ENCODE data around the gene TDRKH.

Gene TDRKH

DNA sequence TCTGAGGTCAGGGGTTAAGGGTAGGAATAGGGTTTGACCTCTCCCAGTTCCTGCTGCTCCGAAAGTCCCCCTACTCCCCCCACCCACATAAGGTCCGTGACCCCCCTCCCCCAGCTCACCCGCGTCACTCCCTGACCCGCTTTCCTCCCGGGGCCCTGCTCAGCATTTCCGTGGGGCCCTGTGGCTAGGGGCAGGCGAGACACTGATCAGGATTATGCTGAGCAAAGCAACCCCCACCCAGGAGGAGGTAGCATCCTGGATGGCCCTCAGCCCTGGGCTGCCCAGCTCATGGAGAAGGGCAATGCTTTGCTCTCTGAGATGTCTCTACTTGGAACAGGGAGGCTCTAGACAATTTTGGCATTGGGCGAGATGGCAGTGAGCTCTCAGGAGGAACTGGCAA lies 37.6 kb upstream of the TDRKH start:
- no peaks in the 10 kb centered on the region for H3K36me3 ChIP-seq (ENCODE audit: insufficient read depth)
- H3K27ac ChIP-seq: no peak overlapping the region
- H3K4me2 ChIP-seq: no peak overlapping the region
- TF ChIP-seq, protein P1, sequence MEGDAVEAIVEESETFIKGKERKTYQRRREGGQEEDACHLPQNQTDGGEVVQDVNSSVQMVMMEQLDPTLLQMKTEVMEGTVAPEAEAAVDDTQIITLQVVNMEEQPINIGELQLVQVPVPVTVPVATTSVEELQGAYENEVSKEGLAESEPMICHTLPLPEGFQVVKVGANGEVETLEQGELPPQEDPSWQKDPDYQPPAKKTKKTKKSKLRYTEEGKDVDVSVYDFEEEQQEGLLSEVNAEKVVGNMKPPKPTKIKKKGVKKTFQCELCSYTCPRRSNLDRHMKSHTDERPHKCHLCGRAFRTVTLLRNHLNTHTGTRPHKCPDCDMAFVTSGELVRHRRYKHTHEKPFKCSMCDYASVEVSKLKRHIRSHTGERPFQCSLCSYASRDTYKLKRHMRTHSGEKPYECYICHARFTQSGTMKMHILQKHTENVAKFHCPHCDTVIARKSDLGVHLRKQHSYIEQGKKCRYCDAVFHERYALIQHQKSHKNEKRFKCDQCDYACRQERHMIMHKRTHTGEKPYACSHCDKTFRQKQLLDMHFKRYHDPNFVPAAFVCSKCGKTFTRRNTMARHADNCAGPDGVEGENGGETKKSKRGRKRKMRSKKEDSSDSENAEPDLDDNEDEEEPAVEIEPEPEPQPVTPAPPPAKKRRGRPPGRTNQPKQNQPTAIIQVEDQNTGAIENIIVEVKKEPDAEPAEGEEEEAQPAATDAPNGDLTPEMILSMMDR (conservative IDR thresholded peaks at IDR 0.05; ENCODE audit: low read depth, low read length): no peak
- no peaks in the 10 kb centered on the region for H3K79me2 ChIP-seq (ENCODE audit: insufficient read depth, low read depth)
- no peak overlapping the region for H3K4me3 ChIP-seq (IDR thresholded peaks at IDR 0.05; ENCODE audit: insufficient read depth, low read depth, low read length)
- H4K20me1 ChIP-seq (ENCODE audit: insufficient read depth): no peaks in the 10 kb centered on the region
- peaks cover 14% of the 10 kb centered on the region for H3K4me1 ChIP-seq (ENCODE audit: low read depth, poor library complexity, severe bottlenecking)
- H3K27me3 ChIP-seq (ENCODE audit: insufficient read depth, low read depth): no peaks in the 10 kb centered on the region; the same call in 1 of the 2 replicates
- no peak overlapping the region for H2AFZ ChIP-seq (ENCODE audit: low read depth)
- H3K9ac ChIP-seq: no peak overlapping the region

DNA sequence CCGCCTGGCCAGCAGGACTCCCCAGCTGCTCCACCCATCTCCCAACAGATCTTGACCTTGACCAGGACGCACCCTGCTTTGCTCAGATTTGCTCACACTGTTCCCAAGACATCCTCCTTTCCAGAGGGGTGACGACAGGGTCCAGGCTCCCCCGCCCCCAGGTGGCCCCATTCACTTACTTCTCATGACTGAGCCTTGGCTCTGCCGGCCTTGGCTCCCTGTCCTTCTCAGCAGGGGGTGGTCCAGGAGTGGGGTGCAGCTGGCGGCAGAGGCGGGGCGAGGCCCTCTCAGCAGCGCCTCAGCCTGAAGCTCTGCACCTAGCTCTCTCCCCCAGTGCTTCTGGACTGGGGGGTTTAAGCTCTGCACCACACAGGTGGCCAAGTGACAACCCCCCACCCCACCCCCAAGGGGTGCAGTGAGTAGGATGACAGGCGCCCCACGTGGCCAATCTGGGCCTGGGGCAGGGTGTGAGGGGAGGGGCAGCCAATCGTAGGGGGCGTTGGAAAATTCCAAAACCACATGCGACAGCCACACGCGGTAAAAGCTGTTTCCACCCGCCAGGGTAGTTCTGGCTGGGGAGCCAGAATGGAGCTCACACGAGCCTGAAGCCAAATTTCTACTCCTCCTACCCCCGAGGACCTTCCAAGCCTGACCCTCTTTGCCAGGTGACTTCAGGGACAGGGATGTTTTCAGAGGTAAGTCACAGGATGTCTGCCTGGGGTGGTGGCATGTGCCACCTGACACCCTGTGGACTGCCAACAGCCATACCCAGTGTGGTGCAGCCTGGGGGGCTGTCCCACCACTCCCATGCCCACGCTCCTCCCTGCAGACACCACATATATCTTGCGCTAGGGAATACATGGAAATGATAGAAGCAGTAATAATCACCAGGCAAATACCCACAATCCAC lies 35.7 kb upstream of the TDRKH start:
- Histone ChIP-seq H3K4me2 (no peak overlapping the region), H3K9ac (no peak overlapping the region), H3K27ac (no peak overlapping the region)

DNA sequence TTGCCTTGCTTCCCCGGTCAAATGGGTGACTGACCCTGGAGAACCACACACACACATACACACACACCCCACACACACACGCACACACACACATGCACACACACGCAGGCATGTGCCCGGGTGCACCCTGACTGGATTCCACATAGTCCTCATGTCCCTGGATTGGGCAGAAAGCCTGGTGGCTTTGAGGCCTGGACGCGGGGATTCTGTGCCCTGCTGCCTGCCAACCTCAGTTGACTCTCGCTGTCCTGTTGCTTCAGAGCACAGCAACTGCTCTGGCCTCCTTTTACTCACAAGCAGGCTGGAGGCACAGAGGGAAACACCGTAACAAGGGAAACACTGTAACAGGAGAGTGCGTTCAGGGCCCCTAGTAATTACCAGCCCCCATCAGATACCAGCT lies 34.9 kb upstream of the TDRKH start:
- no peaks in the 10 kb centered on the region for H3K79me2 ChIP-seq (ENCODE audit: insufficient read depth, low read depth)
- no peak overlapping the region for H3K9ac ChIP-seq
- H4K20me1 ChIP-seq (ENCODE audit: insufficient read depth): no peaks in the 10 kb centered on the region
- H3K4me3 ChIP-seq (IDR thresholded peaks at IDR 0.05; ENCODE audit: insufficient read depth, low read depth, low read length): no peak overlapping the region
- no peak overlapping the region for H2AFZ ChIP-seq (ENCODE audit: low read depth)
- no peak overlapping the region for H3K4me2 ChIP-seq
- no peak overlapping the region for H3K27ac ChIP-seq
- H3K4me1 ChIP-seq (ENCODE audit: low read depth, poor library complexity, severe bottlenecking): peaks cover 14% of the 10 kb centered on the region
- H3K36me3 ChIP-seq (ENCODE audit: insufficient read depth): no peaks in the 10 kb centered on the region
- H3K27me3 ChIP-seq (ENCODE audit: insufficient read depth, low read depth): no peaks in the 10 kb centered on the region; the same call in 1 of the 2 replicates
- TF ChIP-seq, protein P1 (conservative IDR thresholded peaks at IDR 0.05; ENCODE audit: low read depth, low read length): no peak

More for the DNA sequence above, 35.7 kb upstream of the TDRKH start:
- Histone ChIP-seq H3K4me1 (ENCODE audit: low read depth, poor library complexity, severe bottlenecking) (peaks cover 12% of the 10 kb centered on the region), H2AFZ (ENCODE audit: low read depth) (no peak overlapping the region), H3K4me3 (IDR thresholded peaks at IDR 0.05; ENCODE audit: insufficient read depth, low read depth, low read length) (no peak overlapping the region), H3K27me3 (ENCODE audit: insufficient read depth, low read depth) (no peaks in the 10 kb centered on the region; the same call in 1 of the 2 replicates), H3K36me3 (ENCODE audit: insufficient read depth) (no peaks in the 10 kb centered on the region), H3K79me2 (ENCODE audit: insufficient read depth, low read depth) (no peaks in the 10 kb centered on the region), H4K20me1 (ENCODE audit: insufficient read depth) (no peaks in the 10 kb centered on the region)
- TF ChIP-seq, protein P1 (conservative IDR thresholded peaks at IDR 0.05; ENCODE audit: low read depth, low read length): no peak

DNA sequence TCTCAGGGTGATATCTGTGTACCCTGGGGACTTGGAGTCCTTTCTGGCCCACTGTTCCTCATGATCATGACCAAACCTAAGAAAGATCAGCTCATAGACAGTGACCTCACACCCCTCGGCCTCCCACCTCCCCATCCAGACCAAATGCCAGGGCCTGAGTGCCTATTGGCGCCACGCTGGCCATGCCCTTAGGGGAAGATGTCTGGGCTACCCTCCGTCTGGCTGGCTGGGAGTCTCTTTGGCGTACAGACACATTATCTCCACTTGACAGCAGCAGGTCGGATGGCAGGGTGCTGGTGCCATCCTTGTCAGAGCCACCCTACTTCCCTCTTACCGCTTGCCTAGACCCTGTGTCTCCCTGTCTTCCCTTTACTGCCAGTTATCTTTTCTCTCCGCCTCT lies 32.9 kb upstream of the TDRKH start:
- no peak overlapping the region for H3K4me3 ChIP-seq (IDR thresholded peaks at IDR 0.05; ENCODE audit: insufficient read depth, low read depth, low read length)
- no peak overlapping the region for H3K27ac ChIP-seq
- H3K79me2 ChIP-seq (ENCODE audit: insufficient read depth, low read depth): no peaks in the 10 kb centered on the region
- no peak overlapping the region for H3K4me2 ChIP-seq
- no peak overlapping the region for H3K9ac ChIP-seq
- H2AFZ ChIP-seq (ENCODE audit: low read depth): no peak overlapping the region
- peaks cover 14% of the 10 kb centered on the region for H3K4me1 ChIP-seq (ENCODE audit: low read depth, poor library complexity, severe bottlenecking)
- TF ChIP-seq, protein P1 (conservative IDR thresholded peaks at IDR 0.05; ENCODE audit: low read depth, low read length): no peak
- H3K27me3 ChIP-seq (ENCODE audit: insufficient read depth, low read depth): no peaks in the 10 kb centered on the region; the same call in 1 of the 2 replicates
- H4K20me1 ChIP-seq (ENCODE audit: insufficient read depth): no peaks in the 10 kb centered on the region
- H3K36me3 ChIP-seq (ENCODE audit: insufficient read depth): no peaks in the 10 kb centered on the region

Data from KMS-11 (cell line).